PFSK-1 (cell line): ENCODE results near the gene TBX3.

Source experiments
- FOXP2 ChIP-seq: optimal IDR thresholded peaks from 2 replicates; pipeline ENCODE3; 2011; ENCODE audit warnings: borderline replicate concordance, control low read depth, inconsistent platforms; ENCODE audit not compliant: insufficient read depth; ENCODE audit errors: extremely low read length, extremely low read depth
- POLR2AphosphoS5 ChIP-seq: IDR thresholded peaks from 2 replicates; pipeline ENCODE4 v1.6.1; 2012; ENCODE audit warnings: low read depth, mild to moderate bottlenecking, control low read depth, low read length, moderate library complexity
- REST ChIP-seq, 2 experiments: IDR thresholded peaks; 2 replicates each; pipeline versions ENCODE4 v1.6.1 to v1.8.0; 2011 to 2012; ENCODE audit warnings: low read depth in 2 of 2, low read length in 2 of 2, control low read depth in 1 of 2, inconsistent platforms in 1 of 2, mild to moderate bottlenecking in 1 of 2, moderate library complexity in 1 of 2; ENCODE audit not compliant: insufficient read depth in 1 of 2
- SIN3A ChIP-seq: IDR thresholded peaks from 2 replicates; pipeline ENCODE4 v1.6.1; 2012; ENCODE audit warnings: mild to moderate bottlenecking, low read length, moderate library complexity, borderline replicate concordance; ENCODE audit not compliant: insufficient read depth
- TAF1 ChIP-seq: IDR thresholded peaks from 2 replicates; pipeline ENCODE4 v1.6.1; 2012; ENCODE audit warnings: low read length, control low read depth, borderline replicate concordance; ENCODE audit not compliant: insufficient read depth

TBX3 gene

GRCh38 chr12:114692186-114693058 lies 8.4 kb upstream of the TBX3 start:
- no peak for TF ChIP-seq SIN3A
- no peak for TF ChIP-seq FOXP2
- TF ChIP-seq POLR2AphosphoS5, result no peak
- TF ChIP-seq TAF1, result no peak
- TF ChIP-seq REST (IDR thresholded peaks at IDR 0.05; ENCODE audit: insufficient read depth in 1 of 2, low read depth in 2 of 2, low read length in 2 of 2), result no peak

GRCh38 chr12:114691763-114692185 lies 7.8 kb upstream of the TBX3 start:
- no peak for TF ChIP-seq SIN3A
- no peak for TF ChIP-seq FOXP2
- TF ChIP-seq POLR2AphosphoS5, result no peak
- no peak for TF ChIP-seq TAF1
- no peak for TF ChIP-seq REST (IDR thresholded peaks at IDR 0.05; ENCODE audit: insufficient read depth in 1 of 2, low read depth in 2 of 2, low read length in 2 of 2)

- TF ChIP-seq POLR2AphosphoS5 (no peak), SIN3A (no peak), FOXP2 (no peak), REST (IDR thresholded peaks at IDR 0.05; ENCODE audit: insufficient read depth in 1 of 2, low read depth in 2 of 2, low read length in 2 of 2) (no peak), TAF1 (no peak)
Measured at GRCh38 chr12:114691196-114691595, 7.2 kb upstream of the TBX3 start.

GRCh38 chr12:114690267-114691135 lies 6.5 kb upstream of the TBX3 start:
- TF ChIP-seq POLR2AphosphoS5 (no peak), TAF1 (no peak), SIN3A (no peak), REST (IDR thresholded peaks at IDR 0.05; ENCODE audit: insufficient read depth in 1 of 2, low read depth in 2 of 2, low read length in 2 of 2) (no peak), FOXP2 (no peak)
